KMS-11 (cell line): ENCODE results near the gene SMIM7.

ENCODE experiments used
- H2AFZ ChIP-seq: fragments of 200-600 bp; sonication (generic); 2 replicates; pipeline ENCODE4 v1.6.1; 2016; ENCODE audit warnings: antibody characterized with exemption, mixed run types, low read depth
- H3K27ac ChIP-seq: fragments of 200-600 bp; sonication (generic); 2 replicates; pipeline ENCODE4 v1.6.1; 2016; ENCODE audit warnings: mild to moderate bottlenecking, mixed run types
- H3K27me3 ChIP-seq: fragments of 200-600 bp; sonication (generic); 2 replicates; pipeline ENCODE4 v1.6.1; 2017; ENCODE audit warnings: mild to moderate bottlenecking, low read depth, mixed run types, moderate library complexity; ENCODE audit not compliant: insufficient read depth
- H3K36me3 ChIP-seq: fragments of 200-600 bp; sonication (generic); 2 replicates; pipeline ENCODE4 v1.6.1; 2017; ENCODE audit warnings: mild to moderate bottlenecking, mixed run types; ENCODE audit not compliant: insufficient read depth
- H3K4me1 ChIP-seq: fragments of 200-600 bp; sonication (generic); 2 replicates; pipeline ENCODE4 v1.6.1; 2016; ENCODE audit warnings: mild to moderate bottlenecking, low read depth, mixed run types; ENCODE audit not compliant: poor library complexity, severe bottlenecking
- H3K4me2 ChIP-seq: fragments of 200-600 bp; sonication (generic); 2 replicates; pipeline ENCODE4 v1.7.0; 2016; ENCODE audit warnings: mild to moderate bottlenecking, mixed run types
- H3K4me3 ChIP-seq: fragments of 200-600 bp; sonication (generic); IDR thresholded peaks from 2 replicates; pipeline ENCODE4 v1.6.1; 2017; ENCODE audit warnings: low read depth, low read length, mixed read lengths; ENCODE audit not compliant: insufficient read depth
- H3K79me2 ChIP-seq: fragments of 200-600 bp; sonication (generic); 2 replicates; pipeline ENCODE4 v1.6.1; 2016; ENCODE audit warnings: low read depth, mixed run types; ENCODE audit not compliant: insufficient read depth
- H3K9ac ChIP-seq: fragments of 200-600 bp; sonication (generic); 2 replicates; pipeline ENCODE4 v1.6.1; 2016; ENCODE audit warnings: mild to moderate bottlenecking, mixed run types
- H4K20me1 ChIP-seq: fragments of 200-600 bp; sonication (generic); 2 replicates; pipeline ENCODE4 v1.6.1; 2016; ENCODE audit warnings: mild to moderate bottlenecking, mixed run types; ENCODE audit not compliant: insufficient read depth
- CTCF ChIP-seq: fragments of 200-600 bp; sonication (generic); conservative IDR thresholded peaks from 2 replicates; pipeline ENCODE4 v1.6.1; 2017; ENCODE audit warnings: low read depth, mild to moderate bottlenecking, antibody characterized with exemption, low read length, moderate library complexity, mixed read lengths

The SMIM7 gene

DNA sequence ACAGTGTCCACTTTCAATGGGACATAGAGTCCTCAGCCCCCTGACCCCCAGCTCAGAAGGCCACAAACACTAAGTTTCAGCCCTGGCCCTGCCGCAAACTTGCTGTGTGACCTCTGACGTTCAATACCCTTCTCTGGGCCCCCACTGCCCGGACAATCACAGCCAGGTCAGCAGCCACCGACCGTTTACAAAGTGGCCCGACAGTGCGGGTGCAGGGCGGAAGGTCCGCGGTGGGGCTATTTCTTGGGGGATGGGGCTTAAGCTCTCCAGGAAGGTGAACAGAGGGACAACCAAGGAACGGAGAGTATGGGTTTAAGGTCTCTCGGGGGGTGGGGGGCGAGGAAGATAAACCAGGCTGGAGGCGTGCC, 496 bp downstream of the SMIM7 start:
- TF ChIP-seq CTCF = no peak
- peaks cover 22% of the 10 kb centered on the region for H3K79me2 ChIP-seq
- H3K4me3 ChIP-seq = no peak overlapping the region
- 0 out of 2 replicates have a peak overlapping the region, but pooled peaks have one; percentile 68 for H2AFZ ChIP-seq
- H4K20me1 ChIP-seq = 0 out of 2 replicates have a peak, but pooled peaks cover 4% of the 10 kb centered on the region
- H3K4me2 ChIP-seq = peak overlapping the region; percentile 98
- H3K4me1 ChIP-seq = peaks cover 24% of the 10 kb centered on the region
- H3K9ac ChIP-seq = peak overlapping the region; percentile 25; the same call in 1 of the 2 replicates
- no peaks in the 10 kb centered on the region for H3K36me3 ChIP-seq
- H3K27me3 ChIP-seq = no peaks in the 10 kb centered on the region
- no peak overlapping the region for H3K27ac ChIP-seq

DNA sequence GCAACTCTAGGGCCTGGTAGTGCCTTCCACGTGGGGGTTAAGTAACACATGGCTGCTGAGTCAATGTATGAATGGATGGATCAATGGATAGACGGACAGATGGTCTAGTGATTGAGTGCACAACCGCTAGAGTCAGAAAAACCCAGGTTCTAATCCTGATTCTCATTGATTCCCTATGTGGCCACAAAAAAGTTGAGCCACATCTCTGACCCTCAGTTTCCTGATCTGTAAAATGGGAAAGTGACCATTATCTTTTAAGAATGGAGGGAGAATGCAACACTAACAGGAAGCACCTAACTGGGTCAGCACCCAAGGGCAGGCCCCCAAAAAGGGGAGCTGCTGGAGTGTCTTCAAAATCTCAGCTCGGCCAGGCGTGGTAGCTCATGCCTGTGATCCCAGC, 2.6 kb downstream of the SMIM7 start:
- Histone ChIP-seq H3K4me2 (no peak overlapping the region), H3K4me1 (peaks cover 20% of the 10 kb centered on the region), H3K36me3 (no peaks in the 10 kb centered on the region; the same call in 1 of the 2 replicates), H3K27me3 (no peaks in the 10 kb centered on the region), H2AFZ (no peak overlapping the region), H3K4me3 (no peak overlapping the region), H3K9ac (no peak overlapping the region), H3K27ac (no peak overlapping the region), H4K20me1 (0 out of 2 replicates have a peak, but pooled peaks cover 4% of the 10 kb centered on the region), H3K79me2 (peaks cover 22% of the 10 kb centered on the region)
- TF ChIP-seq CTCF = no peak

DNA sequence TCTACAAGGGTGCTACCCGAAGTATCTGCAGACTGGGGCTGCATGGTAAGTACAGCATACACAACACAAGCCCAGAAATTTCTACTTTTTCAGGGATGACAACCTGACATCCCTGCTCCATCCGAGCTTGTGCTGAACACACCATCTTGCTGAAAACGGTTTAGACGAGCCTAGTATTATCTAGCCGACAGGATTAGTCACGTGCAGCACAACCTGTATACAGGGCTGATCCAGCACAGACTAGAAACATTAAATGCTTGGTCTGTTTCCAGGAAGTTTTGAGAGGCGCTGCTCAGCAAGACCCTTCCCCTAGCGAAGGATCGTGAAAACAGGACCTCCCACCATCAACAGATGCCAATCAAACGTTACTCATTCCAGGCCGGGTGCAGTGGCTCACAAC, 4.2 kb downstream of the SMIM7 start:
- no peak for TF ChIP-seq CTCF
- no peak overlapping the region for H3K4me2 ChIP-seq
- peaks cover 5% of the 10 kb centered on the region; the same call in 1 of the 2 replicates for H3K36me3 ChIP-seq
- 0 out of 2 replicates have a peak, but pooled peaks cover 4% of the 10 kb centered on the region for H4K20me1 ChIP-seq
- peaks cover 13% of the 10 kb centered on the region for H3K4me1 ChIP-seq
- no peak overlapping the region for H3K9ac ChIP-seq
- H3K27ac ChIP-seq = no peak overlapping the region
- no peak overlapping the region for H2AFZ ChIP-seq
- H3K27me3 ChIP-seq = no peaks in the 10 kb centered on the region
- peaks cover 22% of the 10 kb centered on the region for H3K79me2 ChIP-seq
- no peak overlapping the region for H3K4me3 ChIP-seq

GRCh38 chr19:16654627-16655026, 5.3 kb downstream of the SMIM7 start:
- H3K4me3 ChIP-seq = no peak overlapping the region
- H3K4me2 ChIP-seq = no peak overlapping the region
- H3K79me2 ChIP-seq = peaks cover 22% of the 10 kb centered on the region
- H2AFZ ChIP-seq = no peak overlapping the region
- H3K27ac ChIP-seq = no peak overlapping the region
- 0 out of 2 replicates have a peak, but pooled peaks cover 4% of the 10 kb centered on the region for H4K20me1 ChIP-seq
- peaks cover 5% of the 10 kb centered on the region; the same call in 1 of the 2 replicates for H3K36me3 ChIP-seq
- TF ChIP-seq CTCF = no peak
- peaks cover 13% of the 10 kb centered on the region for H3K4me1 ChIP-seq
- no peak overlapping the region for H3K9ac ChIP-seq
- no peaks in the 10 kb centered on the region for H3K27me3 ChIP-seq
